Stimulated activated CD4-positive, alpha-beta T cell treated with anti-CD3 and anti-CD28 coated beads, Interleukin-12 subunit alpha, Interleukin-12 subunit beta, amount 100 ng/mL, for 4 hours (primary cell): ENCODE results near the gene ITGA7.
A peak's percentile ranks its signal among the peaks of the same experiment; 100 is the strongest.

Experiments used
- DNase-seq: peaks from one replicate; pipeline ENCODE4 v3.0.0-alpha.2; 2020

The ITGA7 gene, protein sequence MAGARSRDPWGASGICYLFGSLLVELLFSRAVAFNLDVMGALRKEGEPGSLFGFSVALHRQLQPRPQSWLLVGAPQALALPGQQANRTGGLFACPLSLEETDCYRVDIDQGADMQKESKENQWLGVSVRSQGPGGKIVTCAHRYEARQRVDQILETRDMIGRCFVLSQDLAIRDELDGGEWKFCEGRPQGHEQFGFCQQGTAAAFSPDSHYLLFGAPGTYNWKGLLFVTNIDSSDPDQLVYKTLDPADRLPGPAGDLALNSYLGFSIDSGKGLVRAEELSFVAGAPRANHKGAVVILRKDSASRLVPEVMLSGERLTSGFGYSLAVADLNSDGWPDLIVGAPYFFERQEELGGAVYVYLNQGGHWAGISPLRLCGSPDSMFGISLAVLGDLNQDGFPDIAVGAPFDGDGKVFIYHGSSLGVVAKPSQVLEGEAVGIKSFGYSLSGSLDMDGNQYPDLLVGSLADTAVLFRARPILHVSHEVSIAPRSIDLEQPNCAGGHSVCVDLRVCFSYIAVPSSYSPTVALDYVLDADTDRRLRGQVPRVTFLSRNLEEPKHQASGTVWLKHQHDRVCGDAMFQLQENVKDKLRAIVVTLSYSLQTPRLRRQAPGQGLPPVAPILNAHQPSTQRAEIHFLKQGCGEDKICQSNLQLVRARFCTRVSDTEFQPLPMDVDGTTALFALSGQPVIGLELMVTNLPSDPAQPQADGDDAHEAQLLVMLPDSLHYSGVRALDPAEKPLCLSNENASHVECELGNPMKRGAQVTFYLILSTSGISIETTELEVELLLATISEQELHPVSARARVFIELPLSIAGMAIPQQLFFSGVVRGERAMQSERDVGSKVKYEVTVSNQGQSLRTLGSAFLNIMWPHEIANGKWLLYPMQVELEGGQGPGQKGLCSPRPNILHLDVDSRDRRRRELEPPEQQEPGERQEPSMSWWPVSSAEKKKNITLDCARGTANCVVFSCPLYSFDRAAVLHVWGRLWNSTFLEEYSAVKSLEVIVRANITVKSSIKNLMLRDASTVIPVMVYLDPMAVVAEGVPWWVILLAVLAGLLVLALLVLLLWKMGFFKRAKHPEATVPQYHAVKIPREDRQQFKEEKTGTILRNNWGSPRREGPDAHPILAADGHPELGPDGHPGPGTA

GRCh38 chr12:55707841-55708694, at the start of gene ITGA7:
ITGA7 (minus strand) TSS chr12:55707904; CDS start chr12:55707682, 222 bp downstream.
- peak; percentile 71 for DNase-seq

DNA sequence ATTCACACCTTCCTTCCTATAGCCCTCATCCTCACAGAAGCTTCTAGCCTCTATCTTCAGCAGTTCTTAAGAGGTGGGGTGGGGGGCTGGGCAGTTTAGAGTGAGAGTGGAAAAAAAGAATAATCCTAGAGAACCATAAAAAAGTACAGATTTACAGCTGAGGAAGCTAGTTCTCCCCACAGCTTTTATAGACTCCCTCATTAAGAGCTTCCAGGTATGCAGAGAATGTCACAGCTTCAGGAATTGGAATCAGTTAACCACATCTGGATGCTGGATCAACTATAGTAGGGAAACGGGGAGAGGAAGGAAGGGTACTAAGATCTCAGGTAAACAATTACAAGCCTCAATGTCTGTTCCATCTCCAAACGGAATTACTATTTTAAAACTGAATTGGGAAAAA, 47.5 kb upstream of the ITGA7 start:
- no peak for DNase-seq

DNA sequence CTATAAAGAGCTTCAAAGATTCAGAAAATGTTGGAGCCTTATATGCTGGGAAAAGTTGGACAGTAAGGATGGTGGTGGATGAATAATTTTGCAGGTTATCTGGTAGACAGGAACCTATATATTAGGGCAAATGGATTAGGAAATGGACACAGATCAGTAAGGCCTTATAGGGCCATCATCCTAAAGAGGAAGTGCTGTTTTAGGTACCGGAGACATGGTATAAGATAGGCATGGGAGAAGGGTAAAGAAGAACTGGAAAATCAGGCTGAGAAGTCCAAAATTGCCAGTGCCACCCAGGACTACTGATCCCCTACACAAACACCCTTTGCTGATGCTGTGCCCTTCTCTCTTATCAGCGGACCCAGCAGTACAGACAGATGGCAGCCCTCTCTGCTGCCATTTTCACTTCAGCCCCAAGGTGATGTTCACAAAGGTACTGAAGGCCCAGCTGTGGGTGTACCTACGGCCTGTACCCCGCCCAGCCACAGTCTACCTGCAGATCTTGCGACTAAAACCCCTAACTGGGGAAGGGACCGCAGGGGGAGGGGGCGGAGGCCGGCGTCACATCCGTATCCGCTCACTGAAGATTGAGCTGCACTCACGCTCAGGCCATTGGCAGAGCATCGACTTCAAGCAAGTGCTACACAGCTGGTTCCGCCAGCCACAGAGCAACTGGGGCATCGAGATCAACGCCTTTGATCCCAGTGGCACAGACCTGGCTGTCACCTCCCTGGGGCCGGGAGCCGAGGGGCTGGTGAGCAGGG, 40.7 kb upstream of the ITGA7 start:
- DNase-seq, result no peak

DNA sequence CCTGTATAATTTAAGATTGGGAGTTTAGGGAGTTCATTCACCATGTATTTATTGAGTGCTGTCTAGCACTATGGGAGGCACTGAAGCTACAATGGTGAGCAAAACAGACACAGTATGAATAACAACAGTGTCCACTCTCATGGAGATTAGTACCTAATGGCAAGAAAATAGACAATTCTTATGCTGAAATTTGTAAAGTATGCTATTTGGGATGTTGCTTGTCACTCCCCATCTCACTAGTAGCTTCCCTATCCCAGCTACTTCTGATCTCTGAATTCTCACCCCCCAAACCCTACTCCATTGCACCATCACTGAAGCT, 39.2 kb upstream of the ITGA7 start:
- no peak for DNase-seq

DNA sequence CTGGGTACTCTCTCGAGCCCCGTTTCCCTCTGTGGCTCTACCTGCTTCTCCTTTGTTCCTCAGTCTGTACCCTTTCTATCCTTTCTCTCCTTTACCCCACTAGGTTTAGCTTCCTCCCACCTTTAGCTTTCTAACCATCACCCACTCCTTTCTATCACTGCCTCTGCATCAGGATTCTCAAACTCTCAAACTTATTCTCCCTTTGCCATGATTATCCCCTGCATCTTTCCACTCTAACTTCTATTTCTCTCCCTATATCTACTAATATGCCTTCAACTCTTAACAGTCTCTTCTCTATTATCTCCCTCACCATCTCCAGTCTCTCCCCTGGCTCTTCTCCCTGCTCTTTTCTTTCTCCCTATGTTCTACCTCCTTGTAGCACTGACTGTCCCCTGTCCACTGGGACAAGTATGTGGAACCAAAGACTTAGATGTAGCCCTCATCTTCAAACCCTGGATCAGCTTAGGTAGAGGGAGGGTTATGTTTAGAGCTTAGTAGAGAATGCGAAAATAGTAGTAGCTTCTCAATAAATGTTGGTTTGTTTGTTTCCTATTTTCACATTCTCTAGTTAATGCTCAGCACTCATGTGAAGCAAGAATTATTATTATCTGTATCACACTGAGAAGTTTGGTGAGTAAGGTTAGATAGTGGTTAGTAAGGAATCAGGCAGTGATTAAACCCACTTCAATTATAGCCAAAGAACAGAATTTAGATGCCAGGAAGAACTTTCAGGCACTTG, 38.6 kb upstream of the ITGA7 start:
- DNase-seq, result no peak

DNA sequence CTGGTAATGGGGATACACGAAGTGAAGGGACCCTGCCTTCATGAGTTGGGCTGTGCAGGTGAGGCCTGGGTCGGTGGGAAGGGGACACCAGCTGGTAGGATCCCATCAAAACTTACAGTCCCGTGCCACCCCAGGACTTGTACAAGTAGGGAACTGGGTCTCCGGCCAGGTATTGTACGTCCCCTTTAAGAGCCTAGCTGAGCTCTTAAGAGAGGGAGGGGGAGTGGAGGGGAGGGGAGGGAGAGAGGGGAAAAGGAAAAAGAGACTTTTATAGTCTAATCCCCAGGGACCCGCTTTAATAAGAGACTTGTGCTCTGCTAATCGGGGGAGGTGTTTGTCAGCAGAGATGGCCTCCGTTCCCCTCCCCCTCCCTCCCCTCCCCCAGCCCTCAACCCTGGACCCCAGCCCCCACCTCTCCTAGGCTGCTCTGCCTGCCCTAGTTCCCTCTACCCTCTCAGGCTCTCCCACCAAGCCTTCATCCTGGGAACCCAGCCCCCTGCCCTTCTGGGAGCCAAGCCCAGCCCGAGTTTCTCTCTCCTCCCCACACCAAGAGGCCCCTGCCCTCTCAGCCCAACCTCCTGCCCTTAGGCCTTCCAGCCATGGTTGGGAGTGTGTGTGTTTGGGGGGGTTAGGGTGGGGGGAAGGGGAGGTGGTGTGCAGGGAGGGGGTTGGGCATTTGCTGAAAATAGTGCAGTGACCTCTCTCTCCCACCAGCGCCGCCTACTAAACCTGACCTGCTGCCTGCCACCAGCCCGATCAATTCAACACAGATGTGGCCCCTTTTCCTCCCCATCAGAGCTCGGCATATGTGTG, 37.9 kb upstream of the ITGA7 start:
- DNase-seq, result no peak

DNA sequence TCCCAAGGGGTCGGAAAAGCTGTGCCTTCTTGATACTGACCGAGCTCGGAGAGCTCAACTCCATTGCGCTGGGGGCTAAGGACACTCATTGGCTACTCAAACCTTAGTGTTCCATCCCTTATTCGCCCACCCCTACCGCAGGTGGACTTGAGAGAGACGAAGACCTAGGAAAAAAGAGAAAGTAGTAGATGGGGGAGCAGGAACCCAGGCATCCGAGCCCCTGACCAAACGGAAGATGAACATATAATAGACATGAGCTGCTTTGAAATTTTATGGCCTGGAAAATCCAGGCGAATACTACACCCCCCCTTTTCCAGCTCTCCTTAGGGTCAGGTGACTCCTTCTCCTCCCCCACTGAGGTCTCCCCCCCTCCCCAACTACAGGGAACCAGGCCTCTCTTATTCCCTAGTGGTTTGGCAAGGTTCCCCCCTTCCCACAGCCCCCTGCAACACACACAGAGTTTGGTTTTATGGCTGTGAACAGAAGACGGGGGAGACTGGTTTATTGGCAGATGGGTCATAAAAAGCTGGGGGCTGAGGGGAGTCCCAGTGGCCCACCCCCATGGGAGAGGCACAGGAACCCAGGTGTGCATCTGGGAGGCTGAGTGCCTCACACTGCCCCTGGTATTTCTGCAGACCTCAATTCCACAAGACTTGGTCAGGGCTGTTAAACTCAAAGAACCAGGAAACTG, 36.8 kb upstream of the ITGA7 start:
- DNase-seq, result no peak

GRCh38 chr12:55743406-55744339, 36.0 kb upstream of the ITGA7 start:
- peak; percentile 34 for DNase-seq

GRCh38 chr12:55742719-55743405, 35.2 kb upstream of the ITGA7 start, which contains the start of gene GDF11:
GDF11 (plus strand) TSS chr12:55743122; CDS start chr12:55743317, 195 bp downstream.
- DNase-seq, result peak; percentile 72

- no peak for DNase-seq
Measured at GRCh38 chr12:55741931-55742680, 34.4 kb upstream of the ITGA7 start.

DNA sequence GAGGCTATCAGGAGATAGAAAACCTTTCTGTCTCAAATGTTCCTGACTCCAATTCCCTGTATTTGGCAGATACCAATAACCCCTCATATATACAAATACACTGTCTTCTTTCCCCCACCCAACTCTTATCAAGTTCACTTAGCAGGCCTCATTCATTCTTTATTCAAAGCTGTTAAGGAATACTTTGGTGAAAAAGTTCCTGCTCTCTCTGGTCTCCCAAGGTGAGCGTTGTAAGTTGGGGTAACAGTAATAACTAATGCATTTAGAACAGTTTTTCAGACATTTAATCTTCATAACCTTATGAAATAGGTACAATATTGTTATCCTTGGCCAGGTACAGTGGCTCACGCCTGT, 31.3 kb upstream of the ITGA7 start:
- DNase-seq, result no peak

- DNase-seq, result peak; percentile 66
Measured at GRCh38 chr12:55738123-55739024, 30.7 kb upstream of the ITGA7 start.

- DNase-seq, result no peak
Measured at GRCh38 chr12:55737581-55738122, 29.9 kb upstream of the ITGA7 start.

DNA sequence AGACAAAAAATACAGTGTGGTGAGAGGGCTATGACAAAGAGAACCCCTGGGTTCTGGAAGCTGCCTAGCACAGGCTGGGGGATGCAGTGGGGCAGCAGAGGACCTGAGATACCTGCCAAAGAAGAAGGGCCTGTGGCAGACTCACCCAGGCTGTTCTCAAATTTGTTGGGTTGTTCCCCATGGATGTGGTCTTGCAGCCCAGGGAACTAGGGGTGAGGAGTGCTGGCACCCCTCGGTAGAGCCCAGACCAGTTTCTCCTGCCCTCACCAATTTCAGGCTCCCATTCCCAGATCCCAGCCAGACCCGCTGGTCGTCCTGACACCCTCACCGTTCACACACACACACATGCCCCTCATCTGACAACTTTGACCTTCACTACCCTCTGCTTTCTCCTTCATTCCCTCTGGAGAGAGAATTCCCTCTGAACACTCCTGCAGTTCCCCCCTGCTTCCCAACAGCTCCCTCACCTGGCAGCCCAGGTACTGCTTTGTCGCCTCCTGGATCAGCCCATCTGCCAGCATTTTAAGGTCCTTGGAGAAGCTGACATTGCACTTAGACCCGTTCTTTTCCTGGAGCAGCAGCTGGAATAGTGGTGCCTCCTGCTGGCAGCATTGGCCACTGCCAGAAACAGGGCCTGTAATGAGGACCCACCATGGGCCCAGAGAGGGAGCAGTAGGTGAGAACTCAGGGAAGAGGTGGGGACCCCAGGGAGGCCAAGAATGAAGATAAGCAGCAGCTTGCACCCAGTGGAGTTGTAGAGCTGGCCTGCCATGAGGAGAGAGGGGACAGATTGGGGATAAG, 29.3 kb upstream of the ITGA7 start:
- peak; percentile 51 for DNase-seq

DNA sequence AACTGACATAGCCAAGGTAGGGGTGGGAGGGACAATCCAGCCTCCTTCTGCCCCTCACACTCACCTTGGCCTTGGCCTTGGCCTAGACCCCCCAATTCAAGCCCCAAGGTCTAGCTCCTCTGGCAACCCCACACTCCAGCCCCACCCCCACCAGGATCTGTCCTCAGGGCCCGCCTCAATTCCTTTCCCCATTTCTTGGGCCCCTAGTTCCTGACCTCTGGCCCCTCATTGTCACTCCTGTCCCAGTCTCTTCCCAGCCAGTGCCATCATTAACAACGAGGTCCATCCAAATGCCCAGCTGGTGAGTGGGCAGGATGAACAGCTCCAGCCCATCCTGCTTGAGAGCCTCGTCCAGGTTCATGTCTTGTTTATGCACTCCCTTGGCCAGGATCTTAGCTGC, 28.4 kb upstream of the ITGA7 start:
- no peak for DNase-seq
